Stomach smooth muscle (tissue), 2 donors: ENCODE data around the gene R3HDML.

Experiments
- H3K27ac ChIP-seq: one replicate; pipeline ENCODE4 v1.7.0; 2013; ENCODE audit warnings: mild to moderate bottlenecking, low read length, inconsistent platforms
- H3K27me3 ChIP-seq, 2 donors: one replicate each; pipeline ENCODE4 v1.7.0; 2013; ENCODE audit warnings: low read length in 2 of 2; ENCODE audit not compliant: insufficient read depth in 2 of 2, control insufficient read depth in 1 of 2
- H3K36me3 ChIP-seq, 2 donors: one replicate each; pipeline ENCODE4 v1.7.0; 2013; ENCODE audit warnings: low read length in 2 of 2; ENCODE audit not compliant: control insufficient read depth in 2 of 2, insufficient read depth in 2 of 2
- H3K4me1 ChIP-seq: one replicate; pipeline ENCODE4 v1.7.0; 2013; ENCODE audit warnings: low read length; ENCODE audit not compliant: control insufficient read depth, insufficient read depth
- H3K4me3 ChIP-seq, 2 donors: one replicate each; pipeline ENCODE4 v1.7.0; 2013; ENCODE audit warnings: low read length in 2 of 2
- H3K9ac ChIP-seq, 2 donors: one replicate each; pipeline ENCODE4 v1.7.0; 2013; ENCODE audit warnings: low read length in 2 of 2, mild to moderate bottlenecking in 1 of 2
- H3K9me3 ChIP-seq, 2 donors: one replicate each; pipeline ENCODE4 v1.7.0; 2013; ENCODE audit warnings: low read length in 2 of 2; ENCODE audit not compliant: control insufficient read depth in 2 of 2
- donor health status: healthy.
- donor health status: Pancreatic carcinoma.

Gene R3HDML

GRCh38 chr20:44349349-44349748 is 12.5 kb downstream of the R3HDML start:
- Histone ChIP-seq H3K9ac (no peak overlapping the region), H3K4me1 (no peaks in the 10 kb centered on the region), H3K27ac (no peak overlapping the region), H3K27me3 (no peaks in the 10 kb centered on the region), H3K4me3 (no peak overlapping the region), H3K36me3 (no peaks in the 10 kb centered on the region), H3K9me3 (no peaks in the 10 kb centered on the region)

GRCh38 chr20:44350567-44350966 is 13.7 kb downstream of the R3HDML start:
- Histone ChIP-seq H3K36me3 (no peaks in the 10 kb centered on the region), H3K27me3 (no peaks in the 10 kb centered on the region), H3K9ac (no peak overlapping the region), H3K27ac (no peak overlapping the region), H3K4me1 (no peaks in the 10 kb centered on the region), H3K9me3 (no peaks in the 10 kb centered on the region), H3K4me3 (no peak overlapping the region)

- H3K36me3 ChIP-seq: no peaks in the 10 kb centered on the region
- no peak overlapping the region for H3K4me3 ChIP-seq
Observed at GRCh38 chr20:44354979-44355497, 18.2 kb downstream of the R3HDML start.

GRCh38 chr20:44355498-44356352 is 18.9 kb downstream of the R3HDML start, which contains the start of gene HNF4A:
TSS of gene HNF4A (plus strand) at chr20:44355699. CDS start at chr20:44355805, 106 bp downstream.
- H3K9ac ChIP-seq: no peak within 1 kb of the TSS
- H3K27me3 ChIP-seq: peaks cover 0 to 8% of the 10 kb centered on the region in 2 donors
- H3K4me1 ChIP-seq: no peaks in the 10 kb centered on the region
- H3K9me3 ChIP-seq: no peaks in the 10 kb centered on the region
- no peak within 1 kb of the TSS for H3K4me3 ChIP-seq
- no peak within 1 kb of the TSS for H3K27ac ChIP-seq
- no peaks in the 10 kb centered on the region for H3K36me3 ChIP-seq

More at GRCh38 chr20:44354979-44355497, 18.2 kb downstream of the R3HDML start:
- Histone ChIP-seq H3K9ac (no peak overlapping the region), H3K4me1 (no peaks in the 10 kb centered on the region), H3K9me3 (no peaks in the 10 kb centered on the region), H3K27me3 (peaks cover 0 to 8% of the 10 kb centered on the region in 2 donors), H3K27ac (no peak overlapping the region)

- no peak overlapping the region for H3K9ac ChIP-seq
- H3K4me1 ChIP-seq: no peaks in the 10 kb centered on the region
- H3K36me3 ChIP-seq: no peaks in the 10 kb centered on the region
- H3K4me3 ChIP-seq: no peak overlapping the region
- no peaks in the 10 kb centered on the region for H3K9me3 ChIP-seq
- H3K27ac ChIP-seq: no peak overlapping the region
- H3K27me3 ChIP-seq: peaks cover 0 to 8% of the 10 kb centered on the region in 2 donors
Observed at GRCh38 chr20:44356353-44356723, 19.5 kb downstream of the R3HDML start.

- Histone ChIP-seq H3K4me1 (no peaks in the 10 kb centered on the region), H3K36me3 (no peaks in the 10 kb centered on the region), H3K27ac (no peak overlapping the region), H3K9ac (no peak overlapping the region), H3K27me3 (peaks cover 0 to 8% of the 10 kb centered on the region in 2 donors), H3K9me3 (no peaks in the 10 kb centered on the region), H3K4me3 (no peak overlapping the region)
Observed at GRCh38 chr20:44357020-44357419, 20.2 kb downstream of the R3HDML start.

- Histone ChIP-seq H3K9ac (no peak overlapping the region), H3K4me1 (no peaks in the 10 kb centered on the region), H3K27me3 (peaks cover 0 to 8% of the 10 kb centered on the region in 2 donors), H3K9me3 (no peaks in the 10 kb centered on the region), H3K4me3 (no peak overlapping the region), H3K36me3 (no peaks in the 10 kb centered on the region), H3K27ac (no peak overlapping the region)
Observed at GRCh38 chr20:44357555-44358125, 20.8 kb downstream of the R3HDML start.

- Histone ChIP-seq H3K36me3 (no peaks in the 10 kb centered on the region), H3K4me3 (no peak overlapping the region), H3K27me3 (peaks cover 0 to 8% of the 10 kb centered on the region in 2 donors), H3K27ac (no peak overlapping the region), H3K4me1 (no peaks in the 10 kb centered on the region), H3K9ac (no peak overlapping the region), H3K9me3 (no peaks in the 10 kb centered on the region)
Observed at GRCh38 chr20:44358776-44359175, 21.9 kb downstream of the R3HDML start.

GRCh38 chr20:44360221-44360620 is 23.4 kb downstream of the R3HDML start:
- no peak overlapping the region for H3K9ac ChIP-seq

GRCh38 chr20:44361021-44361420 is 24.2 kb downstream of the R3HDML start:
- Histone ChIP-seq H3K9me3 (no peaks in the 10 kb centered on the region), H3K9ac (no peak overlapping the region), H3K4me3 (no peak overlapping the region), H3K27ac (no peak overlapping the region), H3K36me3 (no peaks in the 10 kb centered on the region), H3K4me1 (no peaks in the 10 kb centered on the region), H3K27me3 (peaks cover 0 to 8% of the 10 kb centered on the region in 2 donors)

More at GRCh38 chr20:44360221-44360620, 23.4 kb downstream of the R3HDML start:
- H3K27ac ChIP-seq: no peak overlapping the region
- no peaks in the 10 kb centered on the region for H3K9me3 ChIP-seq
- H3K27me3 ChIP-seq: peaks cover 0 to 8% of the 10 kb centered on the region in 2 donors
- no peaks in the 10 kb centered on the region for H3K36me3 ChIP-seq
- no peaks in the 10 kb centered on the region for H3K4me1 ChIP-seq
- H3K4me3 ChIP-seq: no peak overlapping the region
